Suprapubic skin (tissue), 4 donors: ENCODE measurements around the gene RANBP3L.

Experiments used
- CTCF ChIP-seq, 2 donors: fragments of 200-600 bp in 1 of 2; fragments of 450-650 bp in 1 of 2; sonication (generic) in 1 of 2; IDR thresholded peaks; one replicate each; pipeline ENCODE4 v1.5.1; 2016 to 2019; ENCODE audit warnings: antibody characterized with exemption in 2 of 2, mild to moderate bottlenecking in 1 of 2, moderate library complexity in 1 of 2
- EP300 ChIP-seq: sonication (generic); formaldehyde crosslinking; IDR thresholded peaks from one replicate; pipeline ENCODE4 v1.6.1; 2017; ENCODE audit warnings: antibody characterized with exemption
- POLR2A ChIP-seq, 2 donors: fragments of 450-650 bp; IDR thresholded peaks; one replicate each; pipeline ENCODE4 v1.6.1; 2017; ENCODE audit warnings: antibody characterized with exemption in 2 of 2, mild to moderate bottlenecking in 2 of 2, moderate library complexity in 2 of 2
- POLR2AphosphoS5 ChIP-seq, 3 donors: sonication (generic); formaldehyde crosslinking; IDR thresholded peaks; one replicate each; pipeline ENCODE4 v1.6.1; 2017; ENCODE audit warnings: antibody characterized with exemption in 3 of 3

- TF ChIP-seq CTCF (IDR thresholded peaks at IDR 0.05) = no peak
- TF ChIP-seq EP300 = no peak
- TF ChIP-seq POLR2AphosphoS5 (IDR thresholded peaks at IDR 0.05) = no peak
- no peak for TF ChIP-seq POLR2A (IDR thresholded peaks at IDR 0.05)
Measured at GRCh38 chr5:36240779-36241630, 60.7 kb downstream of the RANBP3L start.
